IPS DF 6.9 (cell line): ENCODE results near the gene ECPAS.

Experiments used
- DNase-seq: peaks from one replicate; pipeline ENCODE4 v3.0.0-alpha.2; 2013; ENCODE audit warnings: low read depth, low spot score
- H3K27ac ChIP-seq: one replicate; pipeline ENCODE4 v1.5.1; 2013; ENCODE audit warnings: low read length, control low read depth
- H3K27me3 ChIP-seq: 2 replicates; pipeline ENCODE4 v1.6.1; 2013; ENCODE audit warnings: mild to moderate bottlenecking, low read length; ENCODE audit not compliant: control insufficient read depth, insufficient read depth
- H3K36me3 ChIP-seq: 2 replicates; pipeline ENCODE4 v1.6.1; 2013; ENCODE audit warnings: low read length; ENCODE audit not compliant: control insufficient read depth, insufficient read depth
- H3K4me1 ChIP-seq: 2 replicates; pipeline ENCODE4 v1.6.1; 2013; ENCODE audit warnings: low read length; ENCODE audit not compliant: control insufficient read depth, insufficient read depth
- H3K4me3 ChIP-seq: 2 replicates; pipeline ENCODE4 v1.5.1; 2013; ENCODE audit warnings: mild to moderate bottlenecking, low read length
- H3K9me3 ChIP-seq: 2 replicates; pipeline ENCODE4 v1.6.1; 2013; ENCODE audit warnings: low read length, inconsistent platforms; ENCODE audit not compliant: control insufficient read depth, insufficient read depth
- WGBS: extraction: QIAGEN DNeasy Blood & Tissue Kit; methylation state at CpG from one replicate; pipeline ENCODE4 v1.1.7; 2013; ENCODE audit warnings: mixed read lengths, missing lambda C conversion rate; ENCODE audit not compliant: insufficient read length, insufficient coverage; 5-methylcytosine and 5-hydroxymethylcytosine counted together

The ECPAS gene

DNA sequence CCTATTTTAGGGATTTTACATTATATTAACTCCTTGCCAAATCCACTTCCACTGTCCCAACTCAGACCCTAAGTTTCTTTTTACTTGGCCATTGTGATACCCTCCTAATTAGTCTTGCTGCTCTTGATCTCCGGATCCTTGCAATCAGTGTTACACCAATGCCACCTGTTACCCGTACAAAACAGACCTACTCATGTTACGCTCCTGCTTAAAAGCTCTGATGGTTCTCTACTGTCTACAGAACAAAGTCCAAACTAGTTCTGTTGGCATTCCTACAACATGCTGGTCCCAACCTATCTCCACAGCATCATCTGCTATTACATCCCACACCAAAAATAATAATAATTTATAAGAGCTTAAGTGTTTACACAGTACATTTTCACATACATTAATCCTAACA, 9.8 kb downstream of the ECPAS start:
- Histone ChIP-seq H3K9me3 (no peaks in the 10 kb centered on the region), H3K27me3 (no peaks in the 10 kb centered on the region), H3K4me1 (peaks cover 2% of the 10 kb centered on the region), H3K36me3 (no peaks in the 10 kb centered on the region), H3K4me3 (no peak overlapping the region), H3K27ac (no peak overlapping the region)
- DNase-seq = no peak
- no CpG with 5 or more reads among the region's 3 CpGs for WGBS

DNA sequence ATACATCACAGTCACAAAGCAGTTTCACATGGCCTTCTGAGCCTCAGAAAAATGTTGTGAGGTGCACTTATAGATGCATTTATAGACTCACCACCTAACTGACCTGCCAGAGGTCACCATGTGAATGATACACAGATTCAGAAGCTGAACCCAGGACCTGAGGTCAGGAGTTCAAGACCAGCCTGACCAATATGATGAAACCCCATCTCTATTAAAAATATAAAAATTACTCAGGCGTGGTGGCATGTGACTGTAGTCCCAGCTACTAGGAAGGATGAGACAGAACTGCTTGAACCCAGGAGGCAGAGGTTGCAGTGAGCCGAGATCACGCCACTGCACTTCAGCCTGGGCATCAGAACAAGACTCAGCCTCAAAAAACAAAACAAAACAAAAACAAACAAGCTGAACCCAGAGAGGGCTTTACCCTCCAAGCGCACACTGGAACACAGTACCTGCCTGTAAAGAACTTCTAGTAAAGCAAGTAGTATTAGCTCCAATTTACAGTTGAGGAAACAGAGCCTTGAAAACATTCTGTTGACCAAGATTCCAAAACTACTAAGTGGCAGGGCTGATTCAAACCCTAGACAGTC, 16.3 kb downstream of the ECPAS start:
- Histone ChIP-seq H3K4me3 (no peak overlapping the region), H3K27me3 (no peaks in the 10 kb centered on the region), H3K4me1 (peaks cover 2% of the 10 kb centered on the region), H3K36me3 (no peaks in the 10 kb centered on the region), H3K9me3 (no peaks in the 10 kb centered on the region), H3K27ac (no peak overlapping the region)
- no CpG with 5 or more reads among the region's 4 CpGs for WGBS
- DNase-seq = no peak

DNA sequence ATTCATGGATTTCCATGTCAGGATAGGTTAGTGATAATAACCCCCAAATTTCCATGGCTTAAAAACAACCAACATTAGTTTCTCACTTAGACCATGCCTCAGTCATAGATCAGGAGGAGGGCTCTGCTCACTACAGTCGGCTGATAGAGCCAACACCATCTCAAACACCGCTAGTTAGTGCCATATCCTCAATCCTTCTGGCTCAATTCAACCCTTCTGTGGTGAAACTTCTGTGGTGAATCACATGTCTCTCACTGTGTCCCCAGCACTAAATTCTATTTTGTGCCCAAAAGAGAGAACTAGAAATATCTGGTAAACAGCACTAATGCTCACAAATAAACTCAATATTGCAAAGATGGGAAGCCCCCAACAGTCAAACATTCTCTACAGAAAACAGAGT, 21.1 kb downstream of the ECPAS start:
- Histone ChIP-seq H3K9me3 (no peaks in the 10 kb centered on the region), H3K4me1 (no peaks in the 10 kb centered on the region), H3K36me3 (no peaks in the 10 kb centered on the region), H3K27ac (no peak overlapping the region), H3K27me3 (no peaks in the 10 kb centered on the region), H3K4me3 (no peak overlapping the region)
- no CpG with 5 or more reads among the region's 2 CpGs for WGBS
- DNase-seq = no peak

DNA sequence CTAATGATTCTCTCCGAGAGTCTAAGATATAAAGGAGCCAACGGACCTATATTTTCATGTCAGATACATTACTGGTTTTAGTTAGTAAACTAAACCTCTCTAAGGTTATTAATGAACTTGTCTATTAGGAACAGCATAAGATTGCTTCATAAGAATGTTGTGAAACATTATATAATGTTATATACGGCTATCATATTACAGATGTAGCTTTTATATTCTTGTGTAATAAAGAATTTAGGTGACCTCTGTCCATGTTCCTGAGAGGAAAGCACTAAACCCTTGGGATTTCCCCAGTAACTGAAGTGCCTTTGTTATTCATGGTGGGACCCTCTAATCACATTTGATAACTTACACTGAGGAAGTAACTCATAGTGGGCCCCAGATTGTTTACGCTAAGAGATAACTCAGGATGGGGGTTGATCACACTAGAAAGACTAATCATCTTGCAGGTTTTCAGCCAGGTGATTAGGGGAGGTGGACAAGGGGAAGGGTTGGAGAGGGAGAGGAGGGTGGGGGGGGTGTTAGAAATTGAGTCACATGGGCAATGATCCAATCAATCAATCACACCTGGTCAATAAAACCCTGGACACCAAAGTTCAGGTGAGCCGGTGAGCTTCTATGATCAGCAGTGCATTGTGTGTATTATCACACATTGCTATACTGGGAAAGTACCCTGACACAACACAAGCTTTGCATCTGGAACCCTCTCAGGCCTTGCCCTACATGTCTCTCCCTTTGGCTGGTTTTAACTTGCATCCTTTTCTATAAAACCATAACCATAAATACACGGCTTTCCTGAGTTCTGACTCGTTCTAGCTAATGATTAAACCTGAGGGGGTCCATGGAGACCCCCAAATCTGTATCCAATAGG, 25.8 kb downstream of the ECPAS start:
- H3K27ac ChIP-seq = no peak overlapping the region
- H3K36me3 ChIP-seq = no peaks in the 10 kb centered on the region
- H3K4me3 ChIP-seq = no peak overlapping the region
- H3K9me3 ChIP-seq = no peaks in the 10 kb centered on the region
- DNase-seq = no peak
- H3K27me3 ChIP-seq = no peaks in the 10 kb centered on the region
- peaks cover 2% of the 10 kb centered on the region; the same call in 1 of the 2 replicates for H3K4me1 ChIP-seq
- WGBS = no CpG with 5 or more reads among the region's 7 CpGs

DNA sequence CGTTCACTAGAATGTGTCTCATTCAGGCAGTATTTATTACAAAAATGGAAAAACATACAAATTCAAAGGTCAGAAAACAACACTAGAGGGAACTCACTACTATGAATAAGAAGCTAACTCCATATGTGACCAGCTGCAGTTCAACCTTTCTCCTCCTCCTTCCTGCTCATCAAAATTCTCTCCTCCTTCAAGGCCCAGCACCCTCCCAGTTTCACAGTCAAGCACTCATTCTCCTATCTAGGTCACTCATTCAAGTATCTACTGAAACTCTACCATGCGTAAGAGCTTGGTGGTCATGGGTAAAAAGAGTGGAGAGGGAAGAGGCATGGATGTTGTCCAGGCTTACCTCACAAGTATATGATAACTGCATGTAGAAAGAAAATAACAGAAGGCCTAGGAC, 27.7 kb downstream of the ECPAS start:
- Histone ChIP-seq H3K9me3 (no peaks in the 10 kb centered on the region), H3K4me3 (no peak overlapping the region), H3K27me3 (no peaks in the 10 kb centered on the region), H3K4me1 (peaks cover 2% of the 10 kb centered on the region; the same call in 1 of the 2 replicates), H3K36me3 (no peaks in the 10 kb centered on the region), H3K27ac (no peak overlapping the region)
- no peak for DNase-seq
- WGBS = no CpG with 5 or more reads among the region's 2 CpGs

DNA sequence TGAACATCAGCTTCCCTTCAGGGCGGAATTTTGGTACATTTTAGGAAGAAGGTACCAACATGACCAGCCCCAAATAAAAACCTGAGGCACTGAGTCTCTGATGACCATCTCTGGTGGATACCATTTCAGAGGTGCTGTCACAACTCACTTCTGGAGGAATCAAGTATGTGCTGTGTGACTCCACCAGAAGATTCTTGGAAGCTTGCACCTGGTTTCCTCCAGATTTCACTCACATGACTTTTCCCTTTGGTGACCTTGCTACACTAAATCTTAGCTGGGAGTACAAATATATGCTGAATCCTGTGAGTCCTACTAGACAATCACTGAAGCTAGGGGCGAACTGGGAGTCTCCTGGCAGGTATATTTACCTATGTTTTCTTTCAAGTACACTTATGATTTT, 28.5 kb downstream of the ECPAS start:
- no CpG with 5 or more reads among the region's 2 CpGs for WGBS
- H3K27me3 ChIP-seq = no peaks in the 10 kb centered on the region
- no peak for DNase-seq
- no peaks in the 10 kb centered on the region for H3K36me3 ChIP-seq
- H3K9me3 ChIP-seq = no peaks in the 10 kb centered on the region
- no peak overlapping the region for H3K27ac ChIP-seq
- H3K4me3 ChIP-seq = no peak overlapping the region
- H3K4me1 ChIP-seq = peaks cover 2% of the 10 kb centered on the region; the same call in 1 of the 2 replicates

DNA sequence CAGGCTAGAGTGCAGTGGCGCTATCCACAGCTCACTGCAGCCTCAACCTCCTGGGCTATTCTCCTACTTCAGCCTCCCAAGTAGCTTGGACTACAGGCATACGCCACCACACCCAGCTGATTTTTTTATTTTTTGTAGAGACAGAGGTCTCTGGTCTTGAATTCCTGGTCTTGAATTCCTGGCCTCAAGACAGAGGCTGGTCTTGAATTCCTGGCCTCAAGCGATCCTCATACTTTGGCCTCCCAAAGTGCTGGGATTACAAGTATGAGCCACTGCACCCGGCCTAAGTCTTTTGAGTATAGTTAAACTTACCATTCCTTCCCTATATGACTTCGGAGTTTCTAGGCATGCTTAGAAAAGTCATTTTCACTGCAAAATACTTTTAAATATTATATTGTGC, 29.4 kb downstream of the ECPAS start:
- Histone ChIP-seq H3K4me1 (peaks cover 2% of the 10 kb centered on the region; the same call in 1 of the 2 replicates), H3K27ac (no peak overlapping the region), H3K9me3 (no peaks in the 10 kb centered on the region), H3K36me3 (no peaks in the 10 kb centered on the region), H3K27me3 (no peaks in the 10 kb centered on the region), H3K4me3 (no peak overlapping the region)
- no CpG with 5 or more reads among the region's 5 CpGs for WGBS
- no peak for DNase-seq

DNA sequence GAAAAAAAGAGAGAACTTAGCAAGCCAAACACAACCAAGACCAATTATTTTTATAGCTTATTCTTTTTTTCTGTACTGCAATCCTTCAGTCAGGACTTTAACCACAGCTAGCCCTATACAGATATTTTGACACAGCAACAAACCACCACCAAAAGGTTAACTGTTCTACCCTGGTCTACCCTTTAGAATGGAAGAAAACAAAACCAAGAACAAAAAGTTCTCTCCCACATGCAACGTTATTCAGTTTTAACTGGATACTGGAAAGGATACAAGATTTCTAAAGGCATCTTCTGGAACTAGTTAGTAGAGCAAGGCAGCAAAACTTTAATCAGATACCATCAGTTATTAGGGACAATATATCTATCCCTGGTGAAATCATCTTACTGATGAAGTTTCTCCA, 32.6 kb downstream of the ECPAS start:
- H3K4me1 ChIP-seq = peaks cover 2% of the 10 kb centered on the region; the same call in 1 of the 2 replicates
- H3K27me3 ChIP-seq = no peaks in the 10 kb centered on the region
- H3K9me3 ChIP-seq = no peaks in the 10 kb centered on the region
- no CpG with 5 or more reads among the region's 1 CpG for WGBS
- no peaks in the 10 kb centered on the region for H3K36me3 ChIP-seq
- DNase-seq = no peak
- no peak overlapping the region for H3K27ac ChIP-seq
- no peak overlapping the region for H3K4me3 ChIP-seq

DNA sequence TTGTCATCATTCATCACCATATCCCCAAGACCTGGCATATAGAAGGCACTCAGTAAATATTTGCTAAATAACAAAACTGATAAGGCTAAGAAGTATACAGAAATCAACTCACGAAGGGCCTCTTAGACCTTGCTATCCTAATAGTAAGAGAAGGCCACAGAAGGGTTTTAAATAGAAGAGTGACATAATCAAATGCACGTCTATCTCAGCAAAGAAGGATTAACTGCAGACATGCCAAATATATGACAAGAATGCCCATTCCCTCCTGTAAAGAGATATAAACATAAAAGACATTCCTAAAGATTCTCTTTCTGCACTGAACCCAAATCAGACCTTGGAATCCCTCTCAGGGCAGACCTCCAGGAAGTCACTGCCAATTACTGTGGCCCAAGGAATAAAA, 34.1 kb downstream of the ECPAS start:
- no peaks in the 10 kb centered on the region for H3K27me3 ChIP-seq
- DNase-seq = no peak
- WGBS = no CpG with 5 or more reads among the region's 2 CpGs
- no peaks in the 10 kb centered on the region for H3K36me3 ChIP-seq
- H3K4me3 ChIP-seq = no peak overlapping the region
- peaks cover 2% of the 10 kb centered on the region; the same call in 1 of the 2 replicates for H3K4me1 ChIP-seq
- no peak overlapping the region for H3K27ac ChIP-seq
- no peaks in the 10 kb centered on the region for H3K9me3 ChIP-seq

DNA sequence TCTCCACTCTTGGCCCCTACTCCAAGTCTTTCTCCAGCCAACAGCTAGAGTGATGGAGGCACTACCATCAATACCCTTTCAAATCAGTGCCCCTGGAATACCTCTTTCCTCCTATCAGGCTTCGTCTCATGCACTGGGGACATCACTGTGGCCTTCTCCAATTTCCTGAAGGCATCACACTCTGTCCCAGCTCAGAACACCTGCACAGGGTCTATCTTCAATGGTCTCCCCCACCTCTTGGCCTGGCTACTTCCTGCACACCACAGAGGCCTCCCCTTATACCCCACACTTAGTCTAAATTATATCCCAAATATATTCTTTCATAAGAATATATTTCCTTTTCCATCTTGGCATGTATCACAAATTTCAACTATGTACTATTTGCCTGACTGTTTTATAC, 34.5 kb downstream of the ECPAS start:
- Histone ChIP-seq H3K4me3 (no peak overlapping the region), H3K4me1 (peaks cover 2% of the 10 kb centered on the region; the same call in 1 of the 2 replicates), H3K27me3 (no peaks in the 10 kb centered on the region), H3K27ac (no peak overlapping the region), H3K36me3 (no peaks in the 10 kb centered on the region), H3K9me3 (no peaks in the 10 kb centered on the region)
- WGBS = no CpG with 5 or more reads among the region's 1 CpG
- no peak for DNase-seq
